ENCODE results near the gene HK1.
"Not testable (repeated sequence)": the region's sequence is repeated elsewhere in the genome, so short reads cannot be mapped to it uniquely, and the experiment has no call there.

Gene HK1

GRCh38 chr10:69315100-69315542 is 36.8 kb downstream of the HK1 start:
- DNase-seq, result peak; percentile 2

- no peak for DNase-seq
Measured at GRCh38 chr10:69315610-69316312, 37.5 kb downstream of the HK1 start.

- DNase-seq, result no peak
Measured at GRCh38 chr10:69316313-69317059, 38.2 kb downstream of the HK1 start.

GRCh38 chr10:69317175-69317604 is 38.9 kb downstream of the HK1 start:
- no peak for DNase-seq

- peak; percentile 37 for DNase-seq
Measured at GRCh38 chr10:69317626-69318105, 39.4 kb downstream of the HK1 start.

GRCh38 chr10:69318106-69318866 is 40.0 kb downstream of the HK1 start:
- peak; percentile 73 for DNase-seq

- DNase-seq, result peak; percentile 20
Measured at GRCh38 chr10:69318867-69319727, 40.8 kb downstream of the HK1 start.

GRCh38 chr10:69319841-69320316 is 41.6 kb downstream of the HK1 start:
- no peak for DNase-seq

GRCh38 chr10:69320521-69320920 is 42.2 kb downstream of the HK1 start:
- no peak for DNase-seq

- no peak for DNase-seq
Measured at GRCh38 chr10:69321039-69321715, 42.9 kb downstream of the HK1 start.

GRCh38 chr10:69321865-69322264 is 43.6 kb downstream of the HK1 start:
- DNase-seq, result peak; percentile 51

GRCh38 chr10:69322346-69322745 is 44.0 kb downstream of the HK1 start:
- DNase-seq, result not testable (repeated sequence)

GRCh38 chr10:69323622-69324021 is 45.3 kb downstream of the HK1 start:
- no peak for DNase-seq

GRCh38 chr10:69324583-69324982 is 46.3 kb downstream of the HK1 start:
- DNase-seq, result peak; percentile 36

GRCh38 chr10:69325637-69326523 is 47.6 kb downstream of the HK1 start:
- peak; percentile 62 for DNase-seq

GRCh38 chr10:69326692-69327091 is 48.4 kb downstream of the HK1 start:
- no peak for DNase-seq

GRCh38 chr10:69327463-69328379 is 49.4 kb downstream of the HK1 start:
- DNase-seq, result no peak

- no peak for DNase-seq
Measured at GRCh38 chr10:69328380-69328735, 50.1 kb downstream of the HK1 start.

- DNase-seq, result not testable (repeated sequence)
Measured at GRCh38 chr10:69328888-69329287, 50.6 kb downstream of the HK1 start.

Data from NCI-H2171 treated with DMSO at 0.1 percent for 48 hours (cell line).